Measurements from ENCODE around the gene SAGE1.
"Not testable (repeated sequence)": the region's sequence is repeated elsewhere in the genome, so short reads cannot be mapped to it uniquely, and the experiment has no call there.

DNA sequence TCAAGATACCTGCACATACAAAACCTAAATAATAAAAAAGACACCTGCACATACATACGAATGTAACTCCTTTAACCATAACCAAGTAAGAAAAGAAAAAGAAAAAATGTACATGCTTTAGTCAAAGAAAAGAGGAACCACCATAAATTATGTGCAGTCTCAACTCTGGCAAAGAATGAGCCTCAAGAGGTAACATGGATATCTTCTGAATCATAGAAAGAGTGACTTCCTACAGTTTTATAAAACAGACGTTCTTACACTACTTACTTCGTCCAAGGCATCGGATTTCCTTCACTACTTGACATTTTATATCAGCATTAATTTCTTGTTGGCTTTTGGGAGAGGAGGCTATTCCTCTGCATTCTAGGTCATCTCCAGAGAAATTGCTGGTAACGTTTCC lies 10.8 kb upstream of the SAGE1 start:
- TF ChIP-seq BHLHE40 (IDR thresholded peaks at IDR 0.05; ENCODE audit: low read length); MAFF (IDR thresholded peaks at IDR 0.05; ENCODE audit: low read depth, low read length); POLR2G (IDR thresholded peaks at IDR 0.05; ENCODE audit: low read depth, low read length); ZNF790 (CRISPR knock-in tag; IDR thresholded peaks at IDR 0.05; ENCODE audit: borderline replicate concordance); ZBTB3 (CRISPR knock-in tag; IDR thresholded peaks at IDR 0.05; ENCODE audit: borderline replicate concordance, low read depth): not testable (repeated sequence)
